Astrocyte of the spinal cord (primary cell): Measurements from ENCODE around the gene PRAME.

Experiments used
- DNase-seq: peaks from one replicate; pipeline ENCODE4 v3.0.0; 2011; ENCODE audit warnings: low read depth, low spot score
- H3K4me3 ChIP-seq: 2 replicates; pipeline ENCODE4 v1.5.1; 2011; ENCODE audit warnings: low read depth, mild to moderate bottlenecking, low read length, moderate library complexity
- in situ Hi-C: cut with HindIII; loops from 2 replicates; pipeline ENCODE4 v1.10.0; 2017; ENCODE audit warnings: low sequenced_read_pairs
- TF ChIP-seq, protein P1 (sequence below): IDR thresholded peaks from 2 replicates; pipeline ENCODE4 v1.5.1; 2012; ENCODE audit warnings: low read depth, mild to moderate bottlenecking, low read length, inconsistent platforms

The PRAME gene

DNA sequence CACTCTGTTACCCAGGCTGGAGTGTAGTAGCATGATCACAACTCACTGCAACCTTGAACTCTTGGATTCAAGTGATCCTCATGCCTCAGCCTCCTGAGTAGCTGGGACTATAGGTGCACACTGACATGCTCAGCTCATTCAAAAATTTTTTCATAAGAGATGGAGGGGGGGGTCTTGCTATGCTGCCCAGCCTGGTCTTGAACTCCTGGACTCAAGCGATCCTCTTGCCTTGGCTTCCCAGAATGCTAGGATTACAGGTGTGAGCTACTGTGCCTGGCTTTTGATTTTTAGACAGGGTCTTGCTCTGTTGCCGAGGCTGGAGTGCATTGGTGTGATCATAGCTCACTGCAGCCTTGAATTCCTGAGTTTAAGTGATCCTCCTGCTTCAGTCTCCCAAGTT is 14.0 kb downstream of the PRAME start:
- no peak overlapping the region for H3K4me3 ChIP-seq
- in situ Hi-C loops = no loop called here
- TF ChIP-seq, protein P1, sequence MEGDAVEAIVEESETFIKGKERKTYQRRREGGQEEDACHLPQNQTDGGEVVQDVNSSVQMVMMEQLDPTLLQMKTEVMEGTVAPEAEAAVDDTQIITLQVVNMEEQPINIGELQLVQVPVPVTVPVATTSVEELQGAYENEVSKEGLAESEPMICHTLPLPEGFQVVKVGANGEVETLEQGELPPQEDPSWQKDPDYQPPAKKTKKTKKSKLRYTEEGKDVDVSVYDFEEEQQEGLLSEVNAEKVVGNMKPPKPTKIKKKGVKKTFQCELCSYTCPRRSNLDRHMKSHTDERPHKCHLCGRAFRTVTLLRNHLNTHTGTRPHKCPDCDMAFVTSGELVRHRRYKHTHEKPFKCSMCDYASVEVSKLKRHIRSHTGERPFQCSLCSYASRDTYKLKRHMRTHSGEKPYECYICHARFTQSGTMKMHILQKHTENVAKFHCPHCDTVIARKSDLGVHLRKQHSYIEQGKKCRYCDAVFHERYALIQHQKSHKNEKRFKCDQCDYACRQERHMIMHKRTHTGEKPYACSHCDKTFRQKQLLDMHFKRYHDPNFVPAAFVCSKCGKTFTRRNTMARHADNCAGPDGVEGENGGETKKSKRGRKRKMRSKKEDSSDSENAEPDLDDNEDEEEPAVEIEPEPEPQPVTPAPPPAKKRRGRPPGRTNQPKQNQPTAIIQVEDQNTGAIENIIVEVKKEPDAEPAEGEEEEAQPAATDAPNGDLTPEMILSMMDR = no peak
- DNase-seq = no peak

DNA sequence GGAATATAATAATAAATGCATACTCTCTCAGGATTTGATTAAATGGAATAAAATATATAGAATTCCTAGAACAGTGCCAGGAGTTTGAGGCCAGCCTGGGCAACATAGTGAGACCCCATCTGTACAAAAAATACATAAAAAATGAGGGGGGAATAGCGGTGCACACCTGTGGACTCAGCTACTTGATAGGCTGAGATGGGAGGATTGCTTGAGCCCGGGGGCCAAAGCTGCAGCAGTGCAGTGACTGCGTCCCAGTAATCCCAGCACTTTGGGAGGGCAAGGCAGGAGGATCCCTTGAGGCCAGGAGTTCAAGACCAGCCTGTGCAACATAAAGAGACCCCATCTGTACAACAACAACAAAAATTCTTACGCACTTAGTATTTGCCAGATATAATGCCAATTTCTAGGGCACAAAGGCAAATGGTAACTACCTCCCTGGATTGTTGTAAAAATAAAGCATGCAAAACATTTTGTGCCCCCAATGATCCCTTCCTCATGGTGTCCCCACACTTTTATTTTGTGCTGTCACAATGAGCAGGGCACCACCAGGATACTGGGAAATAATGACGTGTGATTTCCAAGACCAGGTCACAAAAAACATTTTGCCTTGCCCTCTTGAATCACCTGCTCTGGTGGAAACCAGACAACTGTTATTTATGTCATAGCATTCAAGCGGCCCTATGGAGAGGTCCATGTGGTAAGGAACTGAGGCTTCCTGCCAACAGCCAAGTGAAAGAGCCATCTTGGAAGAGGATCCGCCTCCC is 20.7 kb downstream of the PRAME start:
- no peak for DNase-seq
- no peak overlapping the region for H3K4me3 ChIP-seq
- in situ Hi-C loops = no loop called here
- TF ChIP-seq, protein P1 = no peak

DNA sequence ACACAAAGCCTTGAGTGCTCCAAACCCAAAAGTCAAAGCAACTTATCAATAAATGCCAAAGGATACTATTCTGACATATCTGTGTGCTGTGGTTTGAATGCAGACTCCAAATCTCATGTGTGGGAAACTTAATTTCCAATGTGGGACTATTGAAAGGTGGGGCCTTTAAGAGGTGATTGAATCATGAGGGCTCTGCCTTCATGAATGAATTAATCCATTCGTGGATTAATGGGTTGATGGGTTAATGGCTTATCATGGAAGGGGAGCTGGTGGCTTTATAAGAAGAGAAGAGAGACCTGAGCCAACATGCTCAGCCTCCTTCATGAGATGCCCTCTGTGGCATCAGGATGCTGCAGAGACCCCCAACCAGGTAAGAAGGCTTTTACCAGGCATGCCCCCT is 22.1 kb downstream of the PRAME start:
- H3K4me3 ChIP-seq = no peak overlapping the region
- TF ChIP-seq, protein P1 = no peak
- no peak for DNase-seq
- in situ Hi-C loops = no loop called here

DNA sequence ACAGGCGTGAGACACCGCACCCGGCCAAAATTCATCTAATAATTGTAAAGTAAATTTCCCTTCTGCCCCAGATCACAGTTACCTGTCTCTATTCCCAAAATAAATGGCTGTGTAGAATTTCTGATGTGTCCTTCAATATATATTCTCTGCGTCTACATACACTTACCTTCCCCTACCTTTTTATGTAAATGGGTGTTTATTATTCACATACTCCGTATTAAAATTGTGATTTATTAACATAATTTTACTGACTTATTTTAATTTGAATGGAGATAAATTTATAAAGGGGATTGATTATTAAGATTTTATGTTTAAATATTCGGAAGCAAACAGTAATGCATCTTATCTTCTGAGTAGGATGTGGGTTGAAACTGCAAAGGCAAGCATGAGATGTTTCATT is 22.6 kb downstream of the PRAME start:
- in situ Hi-C loops = no loop called here
- H3K4me3 ChIP-seq = no peak overlapping the region
- TF ChIP-seq, protein P1 = no peak
- DNase-seq = no peak

DNA sequence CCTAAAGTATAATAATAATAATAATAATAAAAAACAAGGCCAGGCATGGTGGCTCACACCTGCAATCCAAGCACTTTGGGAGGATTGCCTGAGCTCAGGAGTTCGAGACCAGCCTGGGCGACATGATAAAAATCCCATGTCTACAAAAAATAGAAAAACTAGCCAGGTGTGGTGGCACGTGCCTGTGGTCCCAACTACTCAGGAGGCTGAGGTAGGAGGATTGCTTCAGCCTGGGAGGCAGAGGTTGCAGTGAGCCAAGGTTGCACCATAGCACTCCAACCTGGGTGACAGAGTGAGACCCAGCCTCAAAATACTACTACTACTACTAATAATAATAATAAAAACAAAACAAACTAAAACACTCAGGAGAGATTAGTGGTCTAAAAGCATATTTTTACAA is 23.4 kb downstream of the PRAME start:
- no peak overlapping the region for H3K4me3 ChIP-seq
- in situ Hi-C loops = no loop called here
- DNase-seq = no peak
- TF ChIP-seq, protein P1 = no peak

DNA sequence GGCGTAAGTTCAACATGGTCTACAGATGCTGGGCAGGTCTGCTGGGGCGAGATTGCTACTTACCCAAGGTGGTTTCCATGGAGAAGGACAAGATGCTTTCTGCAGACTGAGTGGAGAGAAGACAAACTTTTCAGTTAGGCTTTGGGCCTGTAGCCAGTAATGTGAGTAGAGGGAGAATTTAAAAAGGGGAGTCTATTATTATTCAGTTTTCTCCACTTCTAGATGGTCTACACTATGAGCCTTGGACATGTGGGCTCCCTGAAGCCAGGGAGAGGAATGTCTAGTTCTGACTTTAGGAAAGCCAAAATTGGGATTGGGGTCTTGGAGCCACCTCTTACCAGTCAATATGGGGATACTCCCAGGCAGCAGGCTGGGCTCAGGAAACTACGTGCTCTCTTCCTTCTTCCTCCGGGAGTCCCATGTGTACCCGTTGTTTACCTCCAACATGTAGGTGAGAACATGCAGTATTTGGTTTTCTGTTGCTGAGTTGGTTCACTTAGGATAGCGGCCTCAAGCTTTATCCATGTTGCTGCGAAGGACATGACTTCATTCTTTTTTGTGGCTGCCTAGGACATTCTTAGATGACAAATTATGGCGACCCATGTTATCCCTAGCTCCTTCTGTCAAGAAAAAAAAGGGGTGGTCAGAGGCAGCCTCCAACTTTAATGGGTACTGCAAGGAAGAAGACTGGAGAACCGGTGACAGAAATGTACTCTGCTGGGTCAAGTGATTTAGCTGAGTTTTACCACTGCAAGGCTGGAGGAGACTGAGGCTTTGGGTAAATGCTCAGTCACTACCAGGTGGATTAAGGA is 24.3 kb downstream of the PRAME start:
- in situ Hi-C loops = no loop called here
- TF ChIP-seq, protein P1 = no peak
- no peak overlapping the region for H3K4me3 ChIP-seq
- no peak for DNase-seq
